ENCODE measurements around the gene CDCA5.
A peak's percentile ranks its signal among the peaks of the same experiment; 100 is the strongest.
"Not testable (repeated sequence)": the region's sequence is repeated elsewhere in the genome, so short reads cannot be mapped to it uniquely, and the experiment has no call there.

The CDCA5 gene

GRCh38 chr11:65118891-65119669 lies 35.2 kb upstream of the CDCA5 start:
- not testable (repeated sequence) for DNase-seq

GRCh38 chr11:65118097-65118837 lies 34.4 kb upstream of the CDCA5 start:
- DNase-seq, result no peak

- DNase-seq, result peak; percentile 74
Observed at GRCh38 chr11:65117206-65118096, 33.6 kb upstream of the CDCA5 start, which contains the start of gene ZNHIT2. Gene ZNHIT2 (minus strand): TSS chr11:65117701. CDS start chr11:65117653, 48 bp downstream.

- no peak for DNase-seq
Observed at GRCh38 chr11:65116370-65117205, 32.7 kb upstream of the CDCA5 start.

GRCh38 chr11:65115361-65116082 lies 31.7 kb upstream of the CDCA5 start:
- no peak for DNase-seq

- no peak for DNase-seq
Observed at GRCh38 chr11:65114538-65115171, 30.8 kb upstream of the CDCA5 start.

GRCh38 chr11:65113839-65114238 lies 30.0 kb upstream of the CDCA5 start:
- DNase-seq, result no peak

- DNase-seq, result no peak
Observed at GRCh38 chr11:65113361-65113756, 29.5 kb upstream of the CDCA5 start.

- no peak for DNase-seq
Observed at GRCh38 chr11:65112546-65113360, 28.9 kb upstream of the CDCA5 start.

- peak; percentile 66 for DNase-seq
Observed at GRCh38 chr11:65111744-65112545, 28.1 kb upstream of the CDCA5 start, which contains the start of gene TM7SF2. Gene TM7SF2 (plus strand): TSS chr11:65111872. CDS start chr11:65112016, 144 bp downstream.

GRCh38 chr11:65111159-65111743 lies 27.4 kb upstream of the CDCA5 start:
- no peak for DNase-seq

- no peak for DNase-seq
Observed at GRCh38 chr11:65110354-65110861, 26.6 kb upstream of the CDCA5 start.

GRCh38 chr11:65109231-65110198 lies 25.7 kb upstream of the CDCA5 start:
- DNase-seq, result no peak

GRCh38 chr11:65108469-65109123 lies 24.8 kb upstream of the CDCA5 start:
- DNase-seq, result no peak

GRCh38 chr11:65107751-65108468 lies 24.1 kb upstream of the CDCA5 start:
- DNase-seq, result no peak

GRCh38 chr11:65107078-65107477 lies 23.2 kb upstream of the CDCA5 start:
- DNase-seq, result no peak

Data from NCI-H524 treated with DMSO at 0.1 percent for 48 hours (cell line).